Measurements from ENCODE around the gene TOPORS.

TOPORS gene

DNA sequence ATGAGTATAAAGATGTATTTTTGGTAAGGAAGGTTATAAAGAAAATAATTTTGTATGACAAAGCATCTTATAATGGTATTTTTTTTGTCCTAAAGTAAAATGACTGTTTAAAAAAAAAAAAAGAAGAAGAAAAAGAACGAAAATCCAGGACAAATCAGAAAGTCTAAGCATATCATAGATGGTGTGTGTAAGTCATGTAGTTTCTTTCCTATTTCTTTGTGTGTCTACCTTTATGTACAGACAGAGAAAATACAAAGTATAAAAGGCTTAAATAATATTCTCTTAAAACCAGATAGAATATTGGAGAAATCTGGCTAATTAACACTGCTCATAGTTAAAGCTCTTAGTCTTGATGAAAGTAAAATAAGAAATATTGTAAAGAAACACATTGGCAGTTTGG lies 34.1 kb downstream of the TOPORS start:
- no peak overlapping the region for H3K4me2 ChIP-seq (ENCODE audit: low read depth, low read length)
- DNase-seq, result no peak
- no peaks in the 10 kb centered on the region; the same call in 1 of the 2 replicates for H3K9me3 ChIP-seq (replicated peaks; ENCODE audit: insufficient read depth, low read length)
- no peaks in the 10 kb centered on the region for H3K79me2 ChIP-seq (ENCODE audit: low read length)
- no peak overlapping the region for H3K4me3 ChIP-seq (ENCODE audit: low read length)
- H3K36me3 ChIP-seq (replicated peaks; ENCODE audit: insufficient read depth, low read length), result no peaks in the 10 kb centered on the region; the same call in 1 of the 2 replicates
- no peaks in the 10 kb centered on the region for H3F3A ChIP-seq (ENCODE audit: insufficient read depth, low read length)
- no peak overlapping the region for H3K27ac ChIP-seq (ENCODE audit: low read length)
- H3K9me2 ChIP-seq (replicated peaks; ENCODE audit: insufficient read depth, low read length), result no peaks in the 10 kb centered on the region
- no peaks in the 10 kb centered on the region for H3K27me3 ChIP-seq (replicated peaks; ENCODE audit: insufficient read depth, low read length)
- H3K4me1 ChIP-seq (ENCODE audit: low read length), result no peaks in the 10 kb centered on the region
- no peak overlapping the region for H2AFZ ChIP-seq (ENCODE audit: low read length)
- H3K9ac ChIP-seq (ENCODE audit: low read length), result no peak overlapping the region
- TF ChIP-seq CTCF (IDR thresholded peaks at IDR 0.05; ENCODE audit: low read length) (no peak), EZH2phosphoT487 (IDR thresholded peaks at IDR 0.05; ENCODE audit: low read length) (no peak), EZH2 (optimal IDR thresholded peaks at IDR 0.05; ENCODE audit: low read depth, low read length) (no peak)
- no peaks in the 10 kb centered on the region for H4K20me1 ChIP-seq (ENCODE audit: insufficient read depth, low read length)

DNA sequence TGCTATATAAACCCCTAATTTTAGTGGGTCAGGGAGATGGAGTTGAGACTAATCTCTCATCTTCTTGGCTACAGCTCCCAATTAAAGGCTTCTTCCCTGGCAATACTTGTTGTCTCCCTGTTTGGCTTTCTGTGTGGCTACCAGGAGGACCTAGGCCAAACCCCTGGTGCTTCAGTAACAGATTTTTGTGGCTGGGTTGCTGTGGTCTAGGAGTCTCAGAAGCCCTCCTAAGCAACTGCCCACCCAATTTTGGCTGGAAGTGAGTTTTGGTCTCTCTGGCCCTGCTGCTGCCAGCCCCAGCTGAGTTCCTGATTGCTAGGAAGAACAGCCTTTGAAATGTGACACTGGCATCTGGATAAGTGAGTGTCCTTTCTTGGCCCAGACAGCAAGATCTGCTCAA lies 36.1 kb downstream of the TOPORS start:
- no peak overlapping the region for H3K4me2 ChIP-seq (ENCODE audit: low read depth, low read length)
- no peaks in the 10 kb centered on the region for H3K4me1 ChIP-seq (ENCODE audit: low read length)
- no peaks in the 10 kb centered on the region; the same call in 1 of the 2 replicates for H3K36me3 ChIP-seq (replicated peaks; ENCODE audit: insufficient read depth, low read length)
- no peaks in the 10 kb centered on the region for H3K9me2 ChIP-seq (replicated peaks; ENCODE audit: insufficient read depth, low read length)
- no peaks in the 10 kb centered on the region for H3K79me2 ChIP-seq (ENCODE audit: low read length)
- no peaks in the 10 kb centered on the region for H3F3A ChIP-seq (ENCODE audit: insufficient read depth, low read length)
- no peaks in the 10 kb centered on the region for H3K27me3 ChIP-seq (replicated peaks; ENCODE audit: insufficient read depth, low read length)
- TF ChIP-seq EZH2phosphoT487 (IDR thresholded peaks at IDR 0.05; ENCODE audit: low read length) (no peak), CTCF (IDR thresholded peaks at IDR 0.05; ENCODE audit: low read length) (no peak), EZH2 (optimal IDR thresholded peaks at IDR 0.05; ENCODE audit: low read depth, low read length) (no peak)
- DNase-seq, result no peak
- H3K27ac ChIP-seq (ENCODE audit: low read length), result no peak overlapping the region
- H2AFZ ChIP-seq (ENCODE audit: low read length), result no peak overlapping the region
- H4K20me1 ChIP-seq (ENCODE audit: insufficient read depth, low read length), result no peaks in the 10 kb centered on the region
- H3K9ac ChIP-seq (ENCODE audit: low read length), result no peak overlapping the region
- H3K4me3 ChIP-seq (ENCODE audit: low read length), result no peak overlapping the region
- H3K9me3 ChIP-seq (replicated peaks; ENCODE audit: insufficient read depth, low read length), result no peaks in the 10 kb centered on the region; the same call in 1 of the 2 replicates

- TF ChIP-seq EZH2phosphoT487 (IDR thresholded peaks at IDR 0.05; ENCODE audit: low read length) (no peak), CTCF (IDR thresholded peaks at IDR 0.05; ENCODE audit: low read length) (no peak), EZH2 (optimal IDR thresholded peaks at IDR 0.05; ENCODE audit: low read depth, low read length) (no peak)
- Histone ChIP-seq H3K27me3 (replicated peaks; ENCODE audit: insufficient read depth, low read length) (no peaks in the 10 kb centered on the region), H3K4me3 (ENCODE audit: low read length) (no peak overlapping the region), H3K9me3 (replicated peaks; ENCODE audit: insufficient read depth, low read length) (no peaks in the 10 kb centered on the region), H4K20me1 (ENCODE audit: insufficient read depth, low read length) (no peaks in the 10 kb centered on the region), H3K9me2 (replicated peaks; ENCODE audit: insufficient read depth, low read length) (no peaks in the 10 kb centered on the region), H2AFZ (ENCODE audit: low read length) (no peak overlapping the region), H3F3A (ENCODE audit: insufficient read depth, low read length) (no peaks in the 10 kb centered on the region), H3K9ac (ENCODE audit: low read length) (no peak overlapping the region), H3K36me3 (replicated peaks; ENCODE audit: insufficient read depth, low read length) (no peaks in the 10 kb centered on the region), H3K4me1 (ENCODE audit: low read length) (no peaks in the 10 kb centered on the region), H3K4me2 (ENCODE audit: low read depth, low read length) (no peak overlapping the region), H3K79me2 (ENCODE audit: low read length) (no peaks in the 10 kb centered on the region), H3K27ac (ENCODE audit: low read length) (no peak overlapping the region)
- no peak for DNase-seq
Measured at GRCh38 chr9:32508728-32509127, 43.7 kb downstream of the TOPORS start.

Data from MM.1S (cell line).